Stimulated activated CD8-positive, alpha-beta memory T cell treated with anti-CD3 and anti-CD28 coated beads, Interleukin-4, amount 100 ng/mL, for 24 hours (primary cell): ENCODE data around the gene XAGE1B.
"Not testable (repeated sequence)": the region's sequence is repeated elsewhere in the genome, so short reads cannot be mapped to it uniquely, and the experiment has no call there.

ENCODE experiments used
- DNase-seq: peaks from one replicate; pipeline ENCODE4 v3.0.0-alpha.2; 2020; ENCODE audit warnings: low read depth

Gene XAGE1B

GRCh38 chrX:52516987-52517325, at the start of gene XAGE1B:
Gene XAGE1B (minus strand): TSS chrX:52517063. CDS start chrX:52515527, 1,536 bp downstream.
- not testable (repeated sequence) for DNase-seq

GRCh38 chrX:52563105-52563504, 46.2 kb upstream of the XAGE1B start:
- no peak for DNase-seq

- no peak for DNase-seq
Measured at GRCh38 chrX:52558140-52558539, 41.3 kb upstream of the XAGE1B start.

GRCh38 chrX:52556741-52557140, 39.9 kb upstream of the XAGE1B start:
- no peak for DNase-seq

GRCh38 chrX:52553995-52554642, 37.3 kb upstream of the XAGE1B start:
- no peak for DNase-seq

- DNase-seq = not testable (repeated sequence)
Measured at GRCh38 chrX:52548769-52549168, 31.9 kb upstream of the XAGE1B start.

- DNase-seq = no peak
Measured at GRCh38 chrX:52544147-52544840, 27.4 kb upstream of the XAGE1B start.

- no peak for DNase-seq
Measured at GRCh38 chrX:52542311-52542710, 25.4 kb upstream of the XAGE1B start.

- DNase-seq = not testable (repeated sequence)
Measured at GRCh38 chrX:52541051-52541450, 24.2 kb upstream of the XAGE1B start.

GRCh38 chrX:52516110-52516986, 515 bp downstream of the XAGE1B start:
- not testable (repeated sequence) for DNase-seq

GRCh38 chrX:52511126-52511525, 5.7 kb downstream of the XAGE1B start:
- not testable (repeated sequence) for DNase-seq

GRCh38 chrX:52509916-52510315, 6.9 kb downstream of the XAGE1B start:
- no peak for DNase-seq

- DNase-seq = no peak
Measured at GRCh38 chrX:52507331-52507730, 9.5 kb downstream of the XAGE1B start.

GRCh38 chrX:52504551-52504950, 12.3 kb downstream of the XAGE1B start:
- no peak for DNase-seq

- DNase-seq = not testable (repeated sequence)
Measured at GRCh38 chrX:52501362-52501761, 15.5 kb downstream of the XAGE1B start.

- not testable (repeated sequence) for DNase-seq
Measured at GRCh38 chrX:52496419-52496772, 20.5 kb downstream of the XAGE1B start.

- DNase-seq = not testable (repeated sequence)
Measured at GRCh38 chrX:52495545-52496418, 21.1 kb downstream of the XAGE1B start, which contains the start of gene XAGE1A. Gene XAGE1A (plus strand): TSS chrX:52495808. CDS start chrX:52497362, 1,554 bp downstream.

GRCh38 chrX:52471301-52471700, 45.6 kb downstream of the XAGE1B start:
- DNase-seq = not testable (repeated sequence)
